Stimulated activated CD4-positive, alpha-beta T cell treated with anti-CD3 and anti-CD28 coated beads, TNF-alpha, amount 100 ng/mL, for 4 hours (primary cell): ENCODE data around the gene ZBTB11.
"Not testable (repeated sequence)": the region's sequence is repeated elsewhere in the genome, so short reads cannot be mapped to it uniquely, and the experiment has no call there.

Experiments
- DNase-seq, 3 experiments: peaks; one replicate each; pipeline ENCODE4 v3.0.0-alpha.2; 2020; ENCODE audit warnings: low read depth in 3 of 3

Gene ZBTB11

DNA sequence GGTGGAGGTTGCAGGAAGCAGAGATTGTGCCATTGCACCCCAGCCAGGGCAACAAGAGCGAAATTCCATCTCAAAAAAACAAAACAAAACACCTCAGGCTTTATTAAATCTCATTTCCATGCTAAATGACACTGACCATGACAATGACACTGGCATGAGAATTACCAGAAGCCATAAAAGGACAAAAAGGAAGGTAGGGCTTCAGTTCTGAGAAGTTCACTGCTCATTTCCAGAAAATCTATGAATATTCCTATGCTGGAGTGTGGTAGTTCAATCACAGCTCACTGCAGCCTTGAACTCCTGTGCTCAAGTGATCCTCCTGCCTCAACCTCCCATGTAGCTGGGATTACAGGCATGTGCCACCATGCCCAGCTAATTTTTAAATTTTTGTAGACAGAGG, 58.2 kb downstream of the ZBTB11 start:
- no peak for DNase-seq

DNA sequence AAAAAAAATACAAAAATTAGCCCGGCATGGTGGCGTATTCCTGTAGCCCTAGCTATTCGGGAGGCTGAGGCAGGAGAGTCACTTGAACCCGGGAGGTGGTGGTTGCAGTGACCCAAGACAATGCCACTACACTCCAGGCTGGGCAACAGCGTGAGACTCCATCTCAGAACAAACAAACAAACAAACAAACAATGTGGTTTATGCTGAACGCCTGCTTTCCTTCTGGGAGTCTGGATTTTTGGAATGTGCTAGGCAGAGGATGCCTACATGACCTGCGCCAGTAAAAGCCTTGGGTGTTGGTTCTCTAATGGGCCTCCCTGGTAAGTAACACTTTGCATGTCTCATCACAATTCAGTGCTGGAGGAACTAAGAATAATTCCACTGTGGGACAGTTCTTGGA, 59.5 kb downstream of the ZBTB11 start:
- no peak for DNase-seq

DNA sequence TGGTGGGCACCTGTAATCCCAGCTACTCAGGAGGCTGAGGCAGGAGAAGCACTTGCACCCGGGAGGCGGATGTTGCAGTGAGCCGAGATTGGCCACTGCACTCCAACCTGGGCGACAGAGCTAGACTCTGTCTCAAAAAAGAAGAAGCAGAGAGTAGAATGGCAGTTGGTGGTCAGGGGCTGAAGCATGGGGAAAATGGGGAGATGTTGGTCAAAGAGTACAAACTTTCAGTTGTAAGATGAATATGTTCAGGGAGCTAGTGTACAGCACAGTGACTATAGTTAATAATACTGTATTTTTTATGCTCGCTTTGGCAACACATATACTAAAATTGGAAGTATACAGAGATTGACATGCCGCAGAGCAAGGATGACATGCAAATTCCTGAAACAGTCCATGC, 61.4 kb downstream of the ZBTB11 start:
- DNase-seq: no peak

DNA sequence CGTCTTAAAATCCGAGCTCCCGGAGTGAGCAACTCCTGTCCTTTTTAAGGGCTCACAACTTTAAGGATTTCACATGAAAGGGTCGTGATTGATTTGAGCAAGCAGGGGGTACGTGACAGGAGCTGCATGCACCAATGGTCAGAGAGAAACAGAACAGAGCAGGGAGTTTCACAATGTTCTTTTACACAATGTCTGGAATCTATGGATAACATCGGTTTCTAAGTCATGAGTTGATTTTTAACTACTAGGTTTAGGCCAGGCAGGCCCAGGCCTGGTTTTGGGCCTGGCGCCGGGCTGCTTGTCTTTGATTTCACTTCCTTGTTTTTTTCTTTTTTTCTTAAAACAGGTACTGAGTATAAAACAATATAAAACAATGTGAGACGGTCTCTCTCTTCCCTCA, 63.9 kb downstream of the ZBTB11 start:
- not testable (repeated sequence) for DNase-seq

DNA sequence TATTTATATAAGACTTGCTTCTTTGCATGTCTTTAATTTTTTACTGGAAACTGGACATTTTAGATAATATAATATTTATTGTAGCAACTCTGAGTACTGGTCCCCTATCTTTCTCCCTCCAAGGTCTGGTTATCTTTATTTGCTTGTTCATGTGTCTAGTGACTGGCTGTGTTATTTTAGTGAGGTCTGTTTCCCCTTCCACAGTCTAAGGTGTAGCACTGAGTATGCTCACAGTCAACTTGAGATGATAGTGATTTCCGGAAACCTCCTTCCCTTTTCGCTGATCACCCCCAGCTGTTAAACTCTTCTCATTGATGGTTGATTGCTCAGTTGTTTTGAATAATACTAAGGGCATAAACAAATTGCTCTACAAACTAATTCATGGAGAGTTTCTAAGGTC, 65.9 kb downstream of the ZBTB11 start:
- no peak for DNase-seq

DNA sequence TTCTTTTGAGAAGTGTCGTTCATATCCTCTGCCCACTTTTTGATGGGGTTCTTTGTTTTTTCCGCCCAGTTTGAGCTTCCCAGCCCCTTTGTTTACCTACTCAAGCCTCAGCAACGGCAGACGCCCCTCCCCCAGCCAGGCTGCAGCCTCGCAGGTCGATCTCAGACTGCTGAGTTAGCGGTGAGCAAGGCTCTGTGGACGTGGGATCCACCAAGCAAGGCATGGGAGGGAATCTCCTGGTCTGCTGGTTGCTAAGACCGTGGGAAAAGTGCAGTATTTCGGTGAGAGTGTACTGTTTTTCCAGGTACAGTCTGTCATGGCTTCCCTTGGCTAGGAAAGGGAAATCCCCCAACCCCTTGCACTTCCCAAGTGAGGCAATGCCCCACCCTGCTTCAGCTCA, 71.5 kb downstream of the ZBTB11 start:
- DNase-seq: not testable (repeated sequence)

DNA sequence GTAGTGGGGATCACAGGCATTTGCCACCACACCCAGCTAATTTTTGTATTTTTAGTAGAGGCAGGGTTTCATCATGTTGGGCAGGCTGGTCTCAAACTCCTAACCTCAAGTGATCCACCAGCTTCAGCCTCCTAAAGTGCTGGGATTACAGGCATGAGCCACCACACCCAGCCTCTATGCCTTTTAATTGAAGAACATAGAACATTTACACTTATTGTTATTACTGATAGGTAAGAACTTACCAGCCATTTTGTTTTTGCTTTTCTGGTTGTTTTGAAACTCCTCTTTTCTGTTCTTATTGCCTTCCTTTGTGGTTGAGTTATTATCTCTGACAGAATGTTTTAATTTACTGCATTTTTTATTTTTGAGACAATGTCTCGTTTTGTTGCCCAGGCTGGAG, 73.7 kb downstream of the ZBTB11 start:
- no peak for DNase-seq

DNA sequence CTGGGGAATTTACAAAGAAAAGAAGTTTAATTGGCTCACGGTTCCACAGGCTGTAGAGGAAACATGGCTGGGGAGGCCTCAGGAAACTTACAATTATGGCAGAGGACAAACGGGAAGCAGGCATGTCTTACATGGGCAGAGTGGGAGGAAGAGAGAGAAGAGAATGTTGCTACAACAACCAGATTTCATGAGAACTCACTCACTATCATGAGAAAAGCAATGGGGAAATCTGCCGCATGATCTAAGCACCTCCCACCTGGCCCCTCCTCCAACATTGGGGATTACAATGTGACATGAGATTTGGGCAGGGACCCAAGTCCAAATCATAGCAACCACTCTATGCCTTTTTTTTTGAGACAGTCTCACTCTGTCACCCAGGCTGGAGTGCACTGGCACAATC, 74.2 kb downstream of the ZBTB11 start:
- DNase-seq: no peak
